HepG2 (cell line): ENCODE measurements around the gene ICE2. TPM values are rescaled to one million over a fixed set of nuclear protein-coding genes. Genes with fewer than 3 reads are reported as not detected.

Source experiments
- AHR ChIP-seq: IDR thresholded peaks from 2 replicates; pipeline ENCODE4 v1.6.1; 2018; ENCODE audit warnings: missing genetic modification reagents, missing compliant biosample characterization
- CREB1 ChIP-seq, 2 experiments: fragments of 450-650 bp in 1 of 2; IDR thresholded peaks; 2 replicates each; pipeline ENCODE4 v1.6.1; 2016 to 2017; ENCODE audit warnings: control low read depth in 1 of 2, mild to moderate bottlenecking in 1 of 2, missing compliant biosample characterization in 1 of 2, missing genetic modification characterization in 1 of 2
- CREB3 ChIP-seq: sonication (generic); formaldehyde crosslinking; IDR thresholded peaks from 2 replicates; pipeline ENCODE4 v1.5.0; 2020; ENCODE audit warnings: missing genetic modification reagents
- GABPB1 ChIP-seq: IDR thresholded peaks from 2 replicates; pipeline ENCODE4 v1.6.1; 2016; ENCODE audit warnings: mild to moderate bottlenecking, missing genetic modification reagents, moderate library complexity, missing compliant biosample characterization
- GPN1 ChIP-seq: sonication (generic); formaldehyde crosslinking; IDR thresholded peaks from 2 replicates; pipeline ENCODE4 v1.5.1; 2020; ENCODE audit warnings: missing genetic modification reagents, borderline replicate concordance
- HIVEP1 ChIP-seq: sonication (generic); formaldehyde crosslinking; IDR thresholded peaks from 2 replicates; pipeline ENCODE4 v1.4.0; 2020; ENCODE audit warnings: mild to moderate bottlenecking, missing genetic modification reagents
- HNF1B ChIP-seq: sonication (generic); formaldehyde crosslinking; IDR thresholded peaks from 2 replicates; pipeline ENCODE4 v1.5.1; 2020; ENCODE audit warnings: mild to moderate bottlenecking, moderate library complexity, missing genetic modification reagents
- HOXA9 ChIP-seq: sonication (generic); formaldehyde crosslinking; IDR thresholded peaks from 2 replicates; pipeline ENCODE4 v1.8.1; 2022; ENCODE audit warnings: missing genetic modification reagents, mild to moderate bottlenecking, moderate library complexity, borderline replicate concordance
- NCOA2 ChIP-seq: sonication (generic); formaldehyde crosslinking; IDR thresholded peaks from 2 replicates; pipeline ENCODE4 v1.8.0; 2022; ENCODE audit warnings: inconsistent platforms
- NFYB ChIP-seq: sonication (generic); formaldehyde crosslinking; IDR thresholded peaks from 2 replicates; pipeline ENCODE4 v1.4.0; 2020; ENCODE audit warnings: missing genetic modification reagents
- NR3C1 ChIP-seq: sonication (generic); formaldehyde crosslinking; IDR thresholded peaks from 2 replicates; pipeline ENCODE4 v1.4.0; 2020; ENCODE audit warnings: missing genetic modification reagents
- PBX2 ChIP-seq: IDR thresholded peaks from 2 replicates; pipeline ENCODE4 v1.6.1; 2016; ENCODE audit warnings: control low read depth
- POLR2A ChIP-seq, 2 experiments: IDR thresholded peaks; 2 replicates each; pipeline ENCODE4 v1.6.1; 2011; ENCODE audit warnings: low read depth in 2 of 2, low read length in 2 of 2, mild to moderate bottlenecking in 1 of 2, moderate library complexity in 1 of 2; ENCODE audit not compliant: insufficient read depth in 1 of 2
- SNAI1 ChIP-seq: sonication (generic); formaldehyde crosslinking; IDR thresholded peaks from 2 replicates; pipeline ENCODE4 v1.5.0; 2020; ENCODE audit warnings: mild to moderate bottlenecking, missing genetic modification reagents, borderline replicate concordance
- SP2 ChIP-seq: sonication (generic); formaldehyde crosslinking; IDR thresholded peaks from 2 replicates; pipeline ENCODE4 v1.5.1; 2020; ENCODE audit warnings: mild to moderate bottlenecking, missing genetic modification reagents
- TAF1 ChIP-seq: sonication (generic); formaldehyde crosslinking; IDR thresholded peaks from 2 replicates; pipeline ENCODE4 v1.4.0; 2020; ENCODE audit warnings: missing genetic modification reagents
- TARDBP ChIP-seq: sonication (generic); formaldehyde crosslinking; IDR thresholded peaks from 2 replicates; pipeline ENCODE4 v1.8.0; 2022; ENCODE audit warnings: mild to moderate bottlenecking, missing genetic modification reagents
- TCF7L2 ChIP-seq: IDR thresholded peaks from 2 replicates; pipeline ENCODE4 v1.6.1; 2011; ENCODE audit warnings: mild to moderate bottlenecking, low read depth, low read length, moderate library complexity
- THRA ChIP-seq: sonication (generic); formaldehyde crosslinking; IDR thresholded peaks from 2 replicates; pipeline ENCODE4 v1.4.0; 2020; ENCODE audit warnings: missing genetic modification reagents, borderline replicate concordance
- XBP1 ChIP-seq: sonication (generic); formaldehyde crosslinking; IDR thresholded peaks from 2 replicates; pipeline ENCODE4 v1.5.0; 2020; ENCODE audit warnings: missing genetic modification reagents
- ZBTB49 ChIP-seq: sonication (generic); formaldehyde crosslinking; IDR thresholded peaks from 2 replicates; pipeline ENCODE4 v1.4.0; 2020; ENCODE audit warnings: missing genetic modification reagents, borderline replicate concordance
- ZNF124 ChIP-seq: sonication (generic); formaldehyde crosslinking; IDR thresholded peaks from 2 replicates; pipeline ENCODE4 v1.4.0; 2020; ENCODE audit warnings: missing genetic modification reagents
- polyA plus RNA-seq, 8 experiments: library from polyadenylated mRNA; depleted of rRNA in 3 of 8; stranded (reverse) in 7 of 8; unstranded in 1 of 8; fragments of >200 nt; fragmentation: Illumina TruSeq in 4 of 8; extraction: Trizol in 4 of 8; gene quantifications; 2 replicates each; pipeline versions ENCODE4 v1.2.1 to v1.2.3, GENCODE V29; 2011 to 2016; ENCODE audit warnings: low read depth in 4 of 8, missing spikeins in 1 of 8, mixed read lengths in 1 of 8; ENCODE audit not compliant: insufficient read depth in 1 of 8
- total RNA-seq, 5 experiments: library from RNA; depleted of rRNA; stranded (reverse); fragments of >200 nt; fragmentation: Illumina TruSeq; extraction: Trizol; gene quantifications; 2 replicates each; pipeline ENCODE4 v1.2.3, GENCODE V29; 2016; ENCODE audit warnings: low read depth in 1 of 5

Gene ICE2
- total and polyA plus RNA-seq, 2 of the 13 experiments (the other 11 are each of a cell fraction or from before 2014, with no cell fraction given): 24.8 to 26.4 TPM

GRCh38 chr15:60478566-60479360 lies at the start of gene ICE2 (continued):
- TF ChIP-seq CREB1 (IDR thresholded peaks at IDR 0.05) (peak; percentile 93), CREB1 (CRISPR knock-in tag; IDR thresholded peaks at IDR 0.05) (peak; percentile 98), GABPB1 (CRISPR knock-in tag) (peak; percentile 91), HNF1B (CRISPR knock-in tag) (peak; percentile 85; the same call in 1 of the 2 replicates), CREB3 (CRISPR knock-in tag) (peak; percentile 50; the same call in 1 of the 2 replicates), XBP1 (no peak), TARDBP (CRISPR knock-in tag) (peak; percentile 77), HIVEP1 (CRISPR knock-in tag) (peak; percentile 84), NFYB (peak; percentile 16; the same call in 1 of the 2 replicates), SNAI1 (CRISPR knock-in tag) (0 out of 2 replicates have a peak, but pooled peaks have one; percentile 73), SP2 (CRISPR knock-in tag) (0 out of 2 replicates have a peak, but pooled peaks have one; percentile 45), TCF7L2 (no peak), THRA (peak; percentile 42), ZNF124 (CRISPR knock-in tag) (peak; percentile 48; the same call in 1 of the 2 replicates), TAF1 (CRISPR knock-in tag) (peak; percentile 99), NR3C1 (CRISPR knock-in tag) (no peak), AHR (CRISPR knock-in tag) (0 out of 2 replicates have a peak, but pooled peaks have one; percentile 86), POLR2A (IDR thresholded peaks at IDR 0.05; ENCODE audit: insufficient read depth in 1 of 2, low read depth in 2 of 2, low read length in 2 of 2) (peak; percentile 92 to 95), NCOA2 (CRISPR knock-in tag) (0 out of 2 replicates have a peak, but pooled peaks have one; percentile 18), GPN1 (peak; percentile 83; the same call in 1 of the 2 replicates), ZBTB49 (CRISPR knock-in tag) (no peak), PBX2 (CRISPR knock-in tag) (no peak), HOXA9 (CRISPR knock-in tag) (0 out of 2 replicates have a peak, but pooled peaks have one; percentile 5)
